ENCODE data around the gene COLEC12.
"Not testable (repeated sequence)": the region's sequence is repeated elsewhere in the genome, so short reads cannot be mapped to it uniquely, and the experiment has no call there.

Gene COLEC12

GRCh38 chr18:313931-314330, 186.6 kb downstream of the COLEC12 start:
- DNase-seq = no peak

GRCh38 chr18:312415-312814, 188.1 kb downstream of the COLEC12 start:
- no peak for DNase-seq

GRCh38 chr18:310042-310441, 190.5 kb downstream of the COLEC12 start:
- no peak for DNase-seq

- DNase-seq = not testable (repeated sequence)
Observed at GRCh38 chr18:308086-308485, 192.4 kb downstream of the COLEC12 start.

- no peak for DNase-seq
Observed at GRCh38 chr18:306608-307255, 193.8 kb downstream of the COLEC12 start.

- no peak for DNase-seq
Observed at GRCh38 chr18:305003-305501, 195.4 kb downstream of the COLEC12 start.

GRCh38 chr18:303607-304006, 196.9 kb downstream of the COLEC12 start:
- DNase-seq = no peak

GRCh38 chr18:303011-303410, 197.5 kb downstream of the COLEC12 start:
- no peak for DNase-seq

GRCh38 chr18:302097-302496, 198.4 kb downstream of the COLEC12 start:
- DNase-seq = no peak

- DNase-seq = no peak
Observed at GRCh38 chr18:297936-298335, 202.6 kb downstream of the COLEC12 start.

GRCh38 chr18:295756-296490, 204.6 kb downstream of the COLEC12 start:
- no peak for DNase-seq

GRCh38 chr18:294566-294965, 205.9 kb downstream of the COLEC12 start:
- no peak for DNase-seq

GRCh38 chr18:293536-293935, 207.0 kb downstream of the COLEC12 start:
- DNase-seq = no peak

- DNase-seq = no peak
Observed at GRCh38 chr18:292271-292670, 208.2 kb downstream of the COLEC12 start.

GRCh38 chr18:289970-290369, 210.5 kb downstream of the COLEC12 start:
- not testable (repeated sequence) for DNase-seq

- no peak for DNase-seq
Observed at GRCh38 chr18:289026-289425, 211.5 kb downstream of the COLEC12 start.

GRCh38 chr18:286515-287310, 213.8 kb downstream of the COLEC12 start:
- DNase-seq = no peak

GRCh38 chr18:285817-286216, 214.7 kb downstream of the COLEC12 start:
- no peak for DNase-seq

GRCh38 chr18:275486-275885, 225.0 kb downstream of the COLEC12 start:
- no peak for DNase-seq

GRCh38 chr18:274313-274712, 226.2 kb downstream of the COLEC12 start:
- DNase-seq = no peak

- no peak for DNase-seq
Observed at GRCh38 chr18:273525-273924, 227.0 kb downstream of the COLEC12 start.

GRCh38 chr18:272650-273049, 227.9 kb downstream of the COLEC12 start:
- DNase-seq = no peak

- no peak for DNase-seq
Observed at GRCh38 chr18:269480-270095, 230.9 kb downstream of the COLEC12 start.

Data from CD4-positive, alpha-beta T cell treated with Interleukin-17A for 4 hours (primary cell).